ENCODE measurements around the gene BLMH.

Gene BLMH, protein sequence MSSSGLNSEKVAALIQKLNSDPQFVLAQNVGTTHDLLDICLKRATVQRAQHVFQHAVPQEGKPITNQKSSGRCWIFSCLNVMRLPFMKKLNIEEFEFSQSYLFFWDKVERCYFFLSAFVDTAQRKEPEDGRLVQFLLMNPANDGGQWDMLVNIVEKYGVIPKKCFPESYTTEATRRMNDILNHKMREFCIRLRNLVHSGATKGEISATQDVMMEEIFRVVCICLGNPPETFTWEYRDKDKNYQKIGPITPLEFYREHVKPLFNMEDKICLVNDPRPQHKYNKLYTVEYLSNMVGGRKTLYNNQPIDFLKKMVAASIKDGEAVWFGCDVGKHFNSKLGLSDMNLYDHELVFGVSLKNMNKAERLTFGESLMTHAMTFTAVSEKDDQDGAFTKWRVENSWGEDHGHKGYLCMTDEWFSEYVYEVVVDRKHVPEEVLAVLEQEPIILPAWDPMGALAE

DNA sequence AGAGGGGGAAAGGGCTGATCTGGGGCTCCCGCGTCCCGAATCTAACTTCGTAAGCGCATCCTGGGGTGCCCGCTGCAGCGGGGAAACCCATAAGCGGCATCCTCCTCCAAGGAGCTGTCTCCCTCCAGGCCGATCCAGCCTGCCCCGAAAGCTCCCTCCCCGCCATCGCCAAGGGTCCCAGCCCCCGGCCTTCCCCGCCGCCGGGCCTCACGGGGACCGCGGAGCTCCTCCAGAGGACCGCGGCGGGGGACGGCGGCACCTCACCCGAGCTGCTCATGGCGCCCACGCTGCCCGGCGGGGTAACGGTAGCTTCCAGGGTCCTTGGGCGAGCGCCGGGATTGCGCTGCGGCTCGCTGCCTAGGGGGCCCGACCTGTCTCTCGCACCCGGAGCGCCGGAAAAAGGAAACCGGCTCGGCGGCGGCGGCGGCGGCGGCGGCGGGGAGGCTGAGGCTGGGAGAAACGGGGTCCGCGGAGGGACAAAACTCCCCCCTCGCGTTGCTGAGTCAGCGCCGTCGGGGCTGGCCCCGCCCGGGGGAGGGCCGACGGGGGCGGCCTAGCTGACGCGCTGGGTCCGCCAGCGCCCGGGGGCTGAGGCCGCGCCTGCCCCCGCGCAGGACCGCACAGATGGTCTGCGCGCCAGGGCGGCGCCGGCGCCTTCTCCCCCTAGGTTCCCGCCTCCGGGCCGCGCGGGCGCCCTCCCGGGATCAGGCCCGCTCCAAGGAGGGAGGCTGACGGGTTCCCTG, at the start of gene BLMH:
BLMH (minus strand) TSS at position 402 of the 743 bp plus-strand sequence; CDS start at position 277, 125 bp downstream.
- in situ Hi-C loops (cut with HindIII; ENCODE audit: low sequenced_read_pairs): no loop called here
- peak within 1 kb of the TSS; percentile 93 for H3K4me3 ChIP-seq (ENCODE audit: low read depth, low read length)
- TF ChIP-seq, protein P1, sequence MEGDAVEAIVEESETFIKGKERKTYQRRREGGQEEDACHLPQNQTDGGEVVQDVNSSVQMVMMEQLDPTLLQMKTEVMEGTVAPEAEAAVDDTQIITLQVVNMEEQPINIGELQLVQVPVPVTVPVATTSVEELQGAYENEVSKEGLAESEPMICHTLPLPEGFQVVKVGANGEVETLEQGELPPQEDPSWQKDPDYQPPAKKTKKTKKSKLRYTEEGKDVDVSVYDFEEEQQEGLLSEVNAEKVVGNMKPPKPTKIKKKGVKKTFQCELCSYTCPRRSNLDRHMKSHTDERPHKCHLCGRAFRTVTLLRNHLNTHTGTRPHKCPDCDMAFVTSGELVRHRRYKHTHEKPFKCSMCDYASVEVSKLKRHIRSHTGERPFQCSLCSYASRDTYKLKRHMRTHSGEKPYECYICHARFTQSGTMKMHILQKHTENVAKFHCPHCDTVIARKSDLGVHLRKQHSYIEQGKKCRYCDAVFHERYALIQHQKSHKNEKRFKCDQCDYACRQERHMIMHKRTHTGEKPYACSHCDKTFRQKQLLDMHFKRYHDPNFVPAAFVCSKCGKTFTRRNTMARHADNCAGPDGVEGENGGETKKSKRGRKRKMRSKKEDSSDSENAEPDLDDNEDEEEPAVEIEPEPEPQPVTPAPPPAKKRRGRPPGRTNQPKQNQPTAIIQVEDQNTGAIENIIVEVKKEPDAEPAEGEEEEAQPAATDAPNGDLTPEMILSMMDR (IDR thresholded peaks at IDR 0.05; ENCODE audit: low read depth, low read length): no peak
- DNase-seq (ENCODE audit: low read depth, low spot score): peak; percentile 82

DNA sequence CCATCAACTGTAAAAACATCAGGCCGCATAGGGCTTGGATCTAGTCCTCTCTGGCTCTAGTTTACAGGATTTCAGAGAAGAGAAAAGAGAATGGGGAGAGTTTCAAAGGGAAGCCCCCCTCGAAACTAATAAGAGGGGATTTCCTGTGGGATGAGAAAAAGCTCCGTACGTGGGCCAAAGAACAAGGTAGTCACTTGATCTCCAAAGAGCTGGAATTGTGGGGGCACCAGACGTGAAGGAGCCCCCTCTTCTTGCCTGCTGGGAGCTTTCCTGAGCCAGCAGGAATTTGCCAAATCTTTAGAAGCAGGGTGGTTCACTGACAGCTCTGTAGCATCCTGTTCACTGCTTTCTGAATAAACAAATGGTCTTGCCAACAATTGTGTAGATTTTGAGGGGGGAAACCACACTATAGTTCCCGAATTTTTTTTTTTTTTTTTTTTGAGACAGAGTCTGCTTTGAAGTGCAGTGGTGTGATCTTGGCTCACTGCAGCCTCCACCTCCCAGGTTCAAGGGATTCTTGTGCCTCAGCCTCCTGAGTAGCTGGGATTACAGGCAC, 49.1 kb upstream of the BLMH start:
- in situ Hi-C loops (cut with HindIII; ENCODE audit: low sequenced_read_pairs): no loop called here
- no peak overlapping the region for H3K4me3 ChIP-seq (ENCODE audit: low read depth, low read length)
- TF ChIP-seq, protein P1 (IDR thresholded peaks at IDR 0.05; ENCODE audit: low read depth, low read length): no peak
- DNase-seq (ENCODE audit: low read depth, low spot score): peak; percentile 67

DNA sequence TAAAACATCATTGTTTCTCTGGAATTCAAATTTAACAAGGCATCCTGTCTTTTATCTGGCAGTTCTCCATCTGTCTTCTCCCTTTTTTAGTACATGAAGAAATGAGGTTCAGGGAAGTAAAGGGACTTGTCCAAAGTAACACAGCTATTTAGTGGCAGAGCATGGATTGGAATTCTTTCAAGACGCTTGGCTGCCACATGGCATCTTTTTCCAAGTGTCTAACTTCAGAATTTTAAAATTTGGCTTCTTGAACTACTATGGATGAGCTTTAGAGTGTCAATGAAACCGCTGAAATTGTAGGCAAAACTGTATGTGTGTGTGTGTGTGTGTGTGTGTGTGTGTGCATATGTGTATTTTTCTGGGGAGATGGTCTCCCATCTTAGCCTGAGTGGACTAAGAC, 47.3 kb upstream of the BLMH start:
- no peak for DNase-seq (ENCODE audit: low read depth, low spot score)
- H3K4me3 ChIP-seq (ENCODE audit: low read depth, low read length): no peak overlapping the region
- in situ Hi-C loops (cut with HindIII; ENCODE audit: low sequenced_read_pairs): no loop called here
- TF ChIP-seq, protein P1 (IDR thresholded peaks at IDR 0.05; ENCODE audit: low read depth, low read length): no peak

DNA sequence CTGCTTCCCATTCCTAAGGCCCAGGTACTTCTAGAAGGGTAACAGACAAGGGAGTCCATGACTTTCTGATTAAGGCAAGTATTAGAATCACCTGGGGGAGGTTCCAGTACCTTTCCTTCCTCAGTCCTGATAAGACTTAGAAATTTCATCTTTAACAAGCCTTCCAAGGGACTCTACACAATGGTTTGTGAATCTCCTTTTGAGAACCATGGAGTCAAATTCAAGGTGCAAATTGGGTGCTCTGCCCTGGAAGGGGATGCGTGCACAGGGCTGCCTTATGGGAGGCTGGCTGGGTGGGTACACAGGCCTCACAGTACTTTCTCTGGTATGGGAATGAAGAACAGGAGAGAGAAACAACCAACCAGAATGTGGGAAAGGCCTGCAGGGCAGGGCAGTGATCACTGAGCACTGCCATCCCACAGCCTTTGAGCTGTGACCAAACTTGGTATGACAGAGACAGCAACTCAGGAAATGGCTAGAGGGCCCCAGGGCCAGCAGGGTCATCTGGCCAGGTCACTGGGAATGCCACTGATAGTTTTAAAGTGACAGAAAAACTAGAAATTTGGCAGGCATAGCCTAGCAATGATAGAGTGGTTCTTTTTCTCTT, 45.8 kb upstream of the BLMH start:
- TF ChIP-seq, protein P1 (IDR thresholded peaks at IDR 0.05; ENCODE audit: low read depth, low read length): no peak
- no peak for DNase-seq (ENCODE audit: low read depth, low spot score)
- in situ Hi-C loops (cut with HindIII; ENCODE audit: low sequenced_read_pairs): no loop called here
- no peak overlapping the region for H3K4me3 ChIP-seq (ENCODE audit: low read depth, low read length)

DNA sequence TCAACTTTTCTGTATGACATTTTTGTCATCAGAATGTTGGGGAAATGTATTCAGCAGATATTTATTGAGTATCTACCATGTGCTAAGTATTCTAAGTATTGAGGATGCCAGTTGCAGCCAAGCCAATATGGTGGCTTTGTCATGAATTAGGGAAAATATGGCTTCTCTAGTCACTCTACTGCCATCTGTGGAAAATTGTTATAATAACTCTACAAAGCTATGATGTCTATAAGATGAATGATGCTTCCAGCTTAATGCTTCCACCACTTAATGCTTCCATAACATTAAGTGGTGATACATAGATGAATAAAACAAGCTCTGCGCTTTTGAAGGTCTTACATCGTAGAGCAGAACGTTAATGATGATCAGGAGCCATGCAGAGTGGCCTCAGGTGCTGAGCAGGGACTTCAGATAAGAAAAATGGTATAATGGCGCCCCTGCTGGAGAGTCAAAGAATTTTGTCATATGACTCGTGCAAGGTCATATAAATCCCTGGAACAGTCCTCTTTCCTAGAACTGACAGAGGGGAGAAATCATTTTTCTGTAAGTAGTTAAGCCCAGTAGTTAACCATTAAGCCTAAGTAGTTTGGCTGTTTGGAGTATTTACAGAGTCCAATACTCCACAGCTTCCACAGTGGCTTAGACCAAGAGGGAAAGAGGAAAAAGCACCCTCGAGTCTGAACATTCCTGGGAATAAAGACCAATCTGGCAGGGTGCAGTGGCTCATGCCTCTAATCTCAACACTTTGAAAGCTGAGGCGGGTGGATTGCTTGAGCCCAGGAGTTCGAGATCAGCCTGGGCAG, 44.8 kb upstream of the BLMH start:
- no peak overlapping the region for H3K4me3 ChIP-seq (ENCODE audit: low read depth, low read length)
- in situ Hi-C loops (cut with HindIII; ENCODE audit: low sequenced_read_pairs): no loop called here
- peak; percentile 61 for DNase-seq (ENCODE audit: low read depth, low spot score)
- TF ChIP-seq, protein P1 (IDR thresholded peaks at IDR 0.05; ENCODE audit: low read depth, low read length): peak; percentile 53
